Head of caudate nucleus (tissue), 42 donors: Measurements from ENCODE around the gene CHAF1A.

Source experiments
- DNase-seq, 42 donors: peaks; one replicate each; pipeline versions ENCODE4 v3.0.0 to v3.0.0-alpha.2; 2020 to 2021; ENCODE audit warnings: mixed read lengths in 7 of 42
- intact Hi-C: fragments of 100-400 bp; cut with DNase I; formaldehyde crosslinking; loops from one replicate; pipeline ENCODE4 v1.15.0; 2022

Gene CHAF1A

DNA sequence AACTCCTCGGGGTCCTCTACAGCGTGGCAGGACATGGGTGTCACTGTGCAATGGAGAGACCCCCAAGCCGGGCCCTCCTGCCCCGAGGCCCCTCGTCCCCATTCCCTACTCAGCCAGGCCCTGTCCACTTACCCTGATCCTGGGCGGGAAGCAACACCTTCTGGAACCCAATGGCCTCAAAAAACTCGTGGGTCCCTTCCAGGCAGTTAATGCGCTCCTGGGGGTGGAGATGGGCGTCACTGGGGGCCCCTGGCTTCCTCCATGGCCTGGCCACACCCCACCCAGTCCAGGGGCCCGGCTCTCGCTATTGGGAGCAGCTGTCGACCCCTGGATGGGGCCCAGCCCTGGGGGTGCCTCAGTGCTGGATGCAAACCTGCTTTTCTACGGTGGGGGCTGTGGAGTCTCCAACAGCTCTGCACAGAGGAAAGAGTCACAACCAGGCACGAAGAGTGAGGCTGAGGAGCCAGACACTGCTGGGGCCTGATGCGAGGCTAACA, 44.3 kb downstream of the CHAF1A start:
- DNase-seq, result no peak
- intact Hi-C loops, result no loop called here

DNA sequence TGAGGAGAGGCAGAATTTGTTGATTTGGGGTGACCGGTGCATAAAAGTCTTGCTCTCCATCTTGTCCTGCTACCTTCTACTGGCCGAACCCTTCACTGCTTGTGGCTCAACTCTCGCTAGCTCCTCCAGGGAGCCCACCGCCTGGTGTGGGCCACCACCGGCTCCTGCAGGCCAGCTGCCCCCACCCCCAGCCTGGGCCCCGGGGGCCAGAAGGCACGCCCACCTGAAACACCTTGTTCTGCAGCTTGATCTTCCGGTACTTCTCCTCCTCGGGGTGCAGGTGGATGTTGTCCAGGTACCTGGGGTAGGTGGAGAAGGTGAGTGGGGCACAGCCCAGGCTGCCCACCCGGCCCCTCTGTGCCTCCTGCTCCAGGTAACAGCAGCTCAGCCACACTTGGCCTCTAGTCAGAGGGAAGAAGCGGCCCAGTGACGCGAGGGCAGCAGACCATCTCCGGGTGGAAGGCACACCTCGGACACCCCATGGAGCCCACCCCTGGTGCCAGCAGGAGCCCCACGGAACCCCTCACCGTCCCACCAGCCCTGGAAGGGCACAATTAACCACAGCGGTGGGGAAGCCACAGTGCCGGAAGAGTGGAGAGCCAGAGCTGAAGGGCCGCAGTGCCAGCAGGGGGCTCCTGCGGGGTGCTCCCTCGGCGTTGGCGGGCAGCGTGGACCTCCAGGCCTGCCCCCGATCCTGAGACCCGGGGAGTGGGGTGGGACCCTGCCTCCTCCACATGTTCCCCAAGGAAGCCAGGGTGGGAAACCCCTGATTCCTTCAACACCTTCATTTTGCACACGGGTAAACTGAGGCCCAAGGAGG, 45.1 kb downstream of the CHAF1A start:
- intact Hi-C loops, result no loop called here
- no peak for DNase-seq

DNA sequence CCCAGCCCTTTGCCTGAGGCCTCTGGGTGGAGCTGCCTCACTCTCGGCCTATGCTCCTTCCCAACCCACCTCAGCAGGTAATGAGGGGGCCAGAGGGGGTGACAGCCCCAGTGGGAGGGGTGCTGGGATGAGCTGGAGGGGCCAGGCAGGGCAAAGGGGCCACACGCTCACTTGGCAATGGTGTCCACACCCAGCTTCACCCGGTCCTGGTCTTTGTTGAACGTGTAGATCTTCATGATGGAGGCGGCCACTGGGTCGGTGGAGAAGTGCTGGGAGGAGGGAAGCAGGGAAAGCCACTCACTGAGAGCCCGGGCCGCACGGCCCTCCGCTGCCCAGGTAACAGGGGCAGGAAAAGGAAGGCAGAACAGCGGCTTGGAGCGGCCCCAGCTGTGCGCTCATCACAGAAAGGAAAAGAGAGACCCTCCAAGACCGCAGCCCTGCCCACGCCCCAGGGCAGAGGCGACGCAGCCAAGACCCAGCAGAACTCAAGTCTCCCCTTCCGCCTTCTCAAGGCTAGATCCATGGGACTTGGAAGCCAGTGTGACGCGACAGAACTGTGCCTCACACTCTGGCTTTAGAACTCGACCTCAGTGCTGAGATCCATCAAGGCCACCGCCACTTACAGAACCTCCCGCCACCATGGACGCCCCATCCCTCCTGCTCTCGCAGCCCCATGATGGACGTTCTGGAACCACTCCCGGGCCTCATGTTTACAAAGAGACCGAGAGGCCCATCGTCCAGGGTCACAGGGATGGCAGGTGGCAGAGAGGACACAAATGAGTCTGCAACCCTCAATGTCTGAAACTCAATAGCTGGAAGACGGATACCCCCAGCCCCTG, 45.9 kb downstream of the CHAF1A start:
- intact Hi-C loops, result no loop called here
- DNase-seq, result no peak

DNA sequence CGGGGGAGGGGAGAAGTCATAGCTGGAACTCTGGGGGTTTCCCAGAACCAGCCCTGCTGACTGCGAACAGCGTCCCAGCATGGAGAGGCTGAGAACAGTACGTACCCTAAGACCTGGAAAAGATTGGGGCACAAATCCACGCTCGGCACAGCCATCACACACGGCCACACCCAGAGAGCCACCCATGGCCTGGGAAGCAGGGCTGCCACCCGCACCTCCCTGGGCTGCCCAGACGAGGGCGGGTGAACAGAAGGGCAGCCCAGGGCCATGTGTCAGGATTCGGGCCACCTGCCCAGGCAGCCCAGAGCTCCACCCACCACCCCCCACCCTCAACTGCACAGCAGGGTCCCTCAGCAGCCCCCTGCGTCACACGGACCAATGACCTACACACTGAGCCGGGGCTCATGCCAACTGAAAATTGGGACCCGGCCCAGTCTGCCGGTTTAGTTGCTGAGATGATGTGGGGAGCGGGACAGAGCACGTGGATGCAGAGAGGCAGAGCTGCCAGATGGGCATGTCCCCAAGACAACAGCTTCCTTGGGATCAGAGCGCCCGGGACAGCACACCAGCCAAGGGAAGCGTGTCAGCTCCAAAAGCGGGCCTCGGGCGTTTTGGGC, 46.7 kb downstream of the CHAF1A start:
- intact Hi-C loops, result no loop called here
- DNase-seq, result peak in 38 of 42 donors; percentile 20 to 87 (median 64)

DNA sequence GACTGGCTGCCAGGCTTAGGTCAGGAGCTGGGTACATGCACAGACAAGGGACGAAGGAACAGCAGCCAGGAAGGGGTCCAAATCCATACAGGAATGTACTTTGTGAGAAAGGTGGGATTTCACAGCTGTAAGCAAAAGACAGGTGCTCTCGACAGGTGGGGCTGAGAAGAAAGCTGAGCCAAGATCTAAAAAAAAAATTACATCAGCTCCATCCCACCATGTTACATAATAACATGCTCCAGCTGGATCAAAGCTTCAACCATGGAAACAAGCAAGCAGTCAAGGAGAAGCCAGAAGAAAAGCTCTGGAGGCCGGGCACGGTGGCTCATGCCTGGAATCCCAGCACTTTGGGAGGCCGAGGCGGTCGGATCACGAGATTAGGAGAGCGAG, 47.2 kb downstream of the CHAF1A start:
- intact Hi-C loops, result loop anchor here (10.0 kb wide), 1 partner anchor 45 kb away; the partner anchor contains the start of genes CHAF1A and SH3GL1

DNA sequence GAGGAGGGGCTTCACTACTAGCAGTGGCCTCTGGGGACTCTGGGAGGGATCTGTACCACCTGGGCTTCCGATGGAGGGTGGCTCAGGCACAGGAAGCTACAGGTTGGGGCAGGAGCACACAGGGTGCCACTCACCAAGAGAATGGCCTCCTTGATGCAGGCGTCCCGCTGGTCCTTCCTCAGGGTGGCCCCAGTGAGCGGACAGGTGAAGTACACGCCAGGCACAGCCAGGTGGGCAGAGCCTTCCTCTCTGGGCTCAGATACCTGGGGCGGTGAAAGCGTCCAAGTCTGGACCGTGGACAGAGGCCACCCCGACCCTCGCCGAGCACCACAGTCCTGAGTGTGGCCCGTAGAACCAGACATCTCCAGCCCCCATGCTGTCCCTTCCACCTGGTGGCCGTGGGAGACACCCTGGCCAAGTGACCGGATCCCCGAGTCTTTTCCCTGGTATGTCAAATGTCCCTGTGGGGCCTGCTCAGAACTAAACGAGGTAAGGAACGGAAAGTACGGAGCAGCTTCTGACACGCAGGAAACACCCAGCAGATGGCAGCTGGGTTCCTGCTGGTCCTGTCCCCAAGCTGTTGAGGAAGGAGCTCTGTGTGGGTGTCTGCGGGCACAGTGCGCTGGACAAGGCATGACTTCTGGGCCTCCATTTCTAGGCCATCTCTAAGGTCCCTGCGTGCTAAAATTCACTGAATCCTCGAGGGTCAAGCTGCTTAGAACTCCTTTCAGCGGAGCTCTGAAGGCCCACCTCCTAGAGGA, 50.0 kb downstream of the CHAF1A start:
- intact Hi-C loops, result loop anchor here (10.0 kb wide), 1 partner anchor 48 kb away; the partner anchor contains the start of genes CHAF1A and SH3GL1
- no peak for DNase-seq

More for the DNA sequence above, 47.2 kb downstream of the CHAF1A start:
- peak in 6 of 42 donors; percentile 26 to 59 (median 30) for DNase-seq

DNA sequence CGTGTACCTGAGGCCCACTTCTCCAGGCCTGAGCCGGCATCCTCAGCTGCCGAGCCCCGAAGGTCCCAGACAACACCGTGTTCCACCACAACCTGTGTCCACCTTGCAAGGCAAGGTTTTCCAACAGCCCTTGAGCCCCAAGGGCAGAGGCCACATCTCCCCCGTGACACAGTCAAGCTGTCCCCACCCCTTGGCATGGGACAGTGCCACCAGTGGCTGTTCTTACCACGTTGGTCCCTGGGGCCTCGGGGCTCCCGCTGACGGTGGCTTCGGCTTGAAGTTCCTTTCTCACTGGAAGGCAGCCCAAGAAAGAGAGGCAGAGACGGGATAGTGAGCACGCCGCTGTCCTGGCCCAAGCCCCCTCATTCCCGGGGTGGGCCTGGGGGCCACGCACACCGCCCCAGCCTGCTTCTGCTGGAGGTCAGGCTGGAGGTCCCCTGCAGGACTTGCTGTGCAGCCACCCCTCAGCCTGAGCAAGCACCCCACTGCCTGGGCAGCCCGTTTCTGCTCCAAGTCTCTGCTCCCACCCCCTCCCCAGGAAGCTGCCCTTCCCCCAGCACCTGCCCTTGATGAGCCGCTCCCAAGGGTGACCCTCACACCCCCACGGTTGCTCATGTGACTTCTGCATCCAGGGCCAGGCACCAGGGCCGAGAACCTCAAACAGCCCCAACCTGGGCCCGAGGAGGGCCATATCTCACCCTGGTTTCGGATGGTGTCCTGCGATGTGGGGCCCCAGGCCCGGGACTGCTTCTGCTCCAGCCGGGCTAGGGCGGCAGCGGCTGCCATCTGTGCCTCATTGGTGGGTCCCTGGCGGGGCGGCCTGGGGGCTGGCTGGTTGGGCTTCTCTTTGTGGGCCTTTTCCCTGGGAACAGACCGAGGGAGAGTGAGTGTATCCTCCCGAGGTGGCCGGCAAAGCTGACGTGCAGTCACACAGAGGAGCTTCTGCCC, 51.1 kb downstream of the CHAF1A start:
- intact Hi-C loops, result loop anchor here (10.0 kb wide), 1 partner anchor 49 kb away; the partner anchor contains the start of genes CHAF1A and SH3GL1

DNA sequence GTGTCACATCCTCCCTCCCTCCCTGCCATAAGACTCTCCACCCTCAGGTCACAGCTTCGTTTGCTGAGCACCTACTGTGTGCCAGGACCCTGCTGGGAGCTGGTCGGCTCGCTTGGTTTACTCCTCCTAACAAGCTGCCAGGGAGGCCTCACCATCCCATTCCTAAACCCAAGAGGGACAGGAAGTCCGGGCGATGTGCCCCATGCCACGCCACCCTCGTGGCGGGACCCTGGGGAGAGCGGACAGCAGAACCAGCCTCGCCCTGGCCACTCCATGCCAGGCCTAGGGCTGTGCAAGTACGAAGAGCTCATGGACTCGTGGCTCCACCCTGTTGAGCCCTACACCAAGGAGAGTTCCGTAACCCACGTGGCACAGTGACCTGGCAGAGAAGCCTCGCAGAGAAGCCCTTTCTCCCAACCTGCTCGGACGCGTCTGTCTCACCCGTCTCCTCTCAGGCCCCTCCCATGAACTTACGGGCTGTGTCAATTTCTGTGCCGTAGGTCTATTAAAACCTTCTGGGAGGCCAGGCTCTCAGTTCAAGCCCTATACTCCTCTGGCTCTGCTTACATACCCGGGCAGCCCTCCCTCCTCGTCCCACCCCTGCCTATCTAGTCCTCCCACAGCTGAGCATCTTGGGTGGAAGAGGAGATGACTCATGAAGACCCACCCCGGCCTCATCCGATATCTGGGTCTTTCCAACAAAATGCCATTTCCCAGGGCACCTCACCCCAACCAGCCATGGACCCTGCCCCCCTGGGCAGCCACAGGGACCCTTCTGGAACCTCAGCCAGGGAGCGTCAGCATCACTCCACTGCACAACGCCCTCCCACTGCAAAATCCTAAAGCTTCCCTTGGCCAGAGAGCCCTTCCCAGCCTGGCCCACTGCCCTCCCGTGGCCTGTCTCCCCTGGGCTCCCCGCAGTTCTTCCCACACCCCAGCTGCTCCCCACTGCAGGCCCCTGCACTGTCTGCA, 52.6 kb downstream of the CHAF1A start:
- intact Hi-C loops, result loop anchor here (10.0 kb wide), 1 partner anchor 50 kb away; the partner anchor contains the start of genes CHAF1A and SH3GL1
- peak in 36 of 42 donors; percentile 30 to 91 (median 62) for DNase-seq

More for the DNA sequence above, 51.1 kb downstream of the CHAF1A start:
- DNase-seq, result no peak

DNA sequence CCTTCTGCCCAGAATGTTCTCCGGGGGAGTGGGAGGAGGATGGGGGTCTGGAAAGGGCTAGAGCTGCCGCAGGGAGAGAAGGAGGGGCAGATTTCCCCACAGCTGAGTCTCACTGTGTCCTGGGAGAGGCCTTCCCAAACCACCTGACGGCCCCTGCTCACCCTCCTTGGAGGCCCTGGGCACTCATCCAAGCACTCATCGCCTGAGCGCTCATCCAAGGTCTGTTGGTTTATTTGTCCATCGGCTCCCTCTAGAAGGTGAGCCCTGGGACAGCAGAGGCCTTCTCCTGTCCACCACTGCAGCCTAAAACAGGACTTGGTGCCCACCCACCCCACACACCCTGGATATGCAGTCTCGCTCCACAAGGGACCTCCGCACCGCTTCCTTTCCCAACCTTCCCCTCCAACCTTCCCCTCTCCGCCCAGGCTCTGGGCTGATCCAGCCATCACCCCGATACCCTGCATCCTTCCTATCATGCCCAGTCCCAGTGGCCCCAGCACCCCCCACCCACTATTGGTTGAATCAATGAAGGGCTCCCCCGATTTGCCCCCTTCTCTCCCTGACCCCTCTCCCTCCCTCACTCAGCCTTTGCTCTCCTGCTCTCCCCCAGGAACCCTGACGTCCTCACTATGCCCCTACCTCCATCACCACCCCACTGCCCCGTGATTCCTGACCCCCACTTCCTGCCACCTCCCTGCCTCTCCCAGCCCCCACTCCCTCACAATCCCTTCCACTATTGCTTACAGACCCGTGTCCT, 53.5 kb downstream of the CHAF1A start:
- intact Hi-C loops, result loop anchor here (10.0 kb wide), 1 partner anchor 51 kb away; the partner anchor contains the start of genes CHAF1A and SH3GL1
- peak in 9 of 42 donors; percentile 19 to 60 (median 41) for DNase-seq

DNA sequence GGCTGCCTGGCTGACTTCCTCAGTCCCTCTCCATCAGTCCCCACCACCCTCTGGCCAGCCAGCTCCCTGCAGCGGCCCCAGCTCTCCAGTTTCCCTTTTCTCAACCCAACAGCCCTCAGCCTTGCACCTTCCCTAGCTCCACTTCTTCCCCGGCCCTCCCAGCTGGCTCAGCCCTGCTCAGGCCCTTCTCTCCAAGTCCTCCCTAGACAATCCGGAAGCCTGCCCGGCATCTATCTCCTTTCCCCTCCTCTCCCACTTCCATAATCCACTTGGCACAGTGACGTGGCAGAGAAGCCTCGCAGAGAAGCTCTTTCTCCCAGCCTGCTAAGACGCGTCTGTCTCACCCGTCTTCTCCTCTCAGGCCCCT, 54.0 kb downstream of the CHAF1A start:
- DNase-seq, result peak in 34 of 42 donors; percentile 24 to 80 (median 53)
- intact Hi-C loops, result loop anchor here (10.0 kb wide), 1 partner anchor 52 kb away; the partner anchor contains the start of genes CHAF1A and SH3GL1

DNA sequence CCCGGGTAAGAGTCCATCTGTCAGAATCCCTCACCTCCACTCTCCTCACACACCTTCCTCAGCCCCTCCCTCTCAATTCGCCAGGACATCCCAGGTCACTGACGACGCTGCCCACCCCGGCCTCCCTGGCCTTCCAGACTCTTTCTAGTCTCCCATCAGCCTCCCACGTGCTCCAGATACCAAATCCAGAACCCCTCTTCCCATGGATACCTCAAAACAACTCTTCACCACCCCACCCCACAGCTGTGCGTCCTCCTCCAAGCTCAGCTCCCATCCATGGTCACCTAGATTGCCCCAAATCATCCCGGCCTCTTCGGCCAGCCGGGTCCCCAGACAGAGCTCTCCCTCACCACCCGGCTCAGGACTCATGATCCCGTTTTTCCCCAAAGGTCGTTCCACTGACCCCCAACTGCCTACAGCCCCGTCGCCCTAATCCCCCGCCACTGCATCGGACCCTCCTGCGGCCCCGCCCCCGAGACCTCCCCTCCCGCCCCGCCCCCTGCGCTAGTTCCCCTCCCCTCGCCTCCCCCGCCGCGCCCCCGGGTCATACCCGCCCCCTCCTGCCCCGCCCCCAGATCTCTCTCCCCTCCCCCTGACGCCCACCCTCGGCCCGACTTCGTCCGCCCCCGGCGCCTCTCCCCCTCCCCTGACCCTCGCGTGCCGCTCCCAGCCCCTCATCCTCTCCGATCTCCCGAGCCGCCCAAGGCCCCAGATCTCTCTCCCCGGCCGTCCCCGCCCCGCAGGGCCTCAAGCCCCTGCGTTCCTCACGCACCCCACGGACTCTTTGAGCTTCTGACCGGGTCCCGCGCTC, 54.6 kb downstream of the CHAF1A start:
- DNase-seq, result peak in 28 of 42 donors; percentile 22 to 75 (median 43)
- intact Hi-C loops, result loop anchor here (10.0 kb wide), 1 partner anchor 52 kb away; the partner anchor contains the start of genes CHAF1A and SH3GL1

DNA sequence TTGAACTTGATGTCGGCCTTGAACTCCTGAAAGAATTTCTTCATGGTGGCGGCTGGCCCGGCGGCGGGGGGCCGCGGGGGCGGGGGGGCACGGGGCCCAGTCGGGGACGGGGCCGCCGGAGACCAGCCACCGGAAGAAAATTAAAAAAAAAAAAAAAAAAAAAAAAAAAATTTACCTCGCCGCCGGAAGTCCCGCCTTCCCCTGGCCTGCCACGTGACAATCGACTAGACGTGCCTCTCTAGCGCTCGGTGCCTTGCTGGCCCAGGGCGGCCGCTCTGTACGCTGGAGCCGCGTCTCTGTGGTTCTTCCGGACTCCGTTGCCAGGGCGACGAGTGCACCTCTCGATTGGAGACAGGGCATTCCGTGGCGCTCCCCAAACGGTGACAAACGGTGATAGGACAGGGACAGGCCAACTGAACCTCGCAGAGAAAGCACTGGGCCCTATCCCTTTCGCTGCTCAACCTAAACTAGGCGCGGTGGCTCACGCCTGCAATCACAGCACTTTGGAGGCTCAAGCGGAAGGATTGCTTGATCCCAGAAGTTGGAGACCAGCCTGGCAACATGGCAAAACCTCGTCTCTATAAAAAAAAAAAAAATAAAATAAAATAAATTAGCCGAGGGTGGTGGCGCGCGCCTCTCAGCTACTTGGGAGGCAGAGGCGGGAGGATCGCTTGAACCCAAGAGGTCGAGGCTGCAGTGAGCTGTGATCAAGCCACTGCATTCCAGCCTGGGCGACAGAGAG, 55.4 kb downstream of the CHAF1A start, which contains the start of gene UBXN6:
Gene UBXN6, minus strand, starts transcription at position 141 of the 742 bp plus-strand sequence. Its CDS starts 97 bp downstream, at position 44.
- DNase-seq, result peak; percentile 96 to 100 (median 99)
- intact Hi-C loops, result loop anchor here (10.0 kb wide), 1 partner anchor 53 kb away; the partner anchor contains the start of genes CHAF1A and SH3GL1
